ENCODE data around the gene LRIF1.
"Not testable (repeated sequence)": the region's sequence is repeated elsewhere in the genome, so short reads cannot be mapped to it uniquely, and the experiment has no call there.

Gene LRIF1, protein sequence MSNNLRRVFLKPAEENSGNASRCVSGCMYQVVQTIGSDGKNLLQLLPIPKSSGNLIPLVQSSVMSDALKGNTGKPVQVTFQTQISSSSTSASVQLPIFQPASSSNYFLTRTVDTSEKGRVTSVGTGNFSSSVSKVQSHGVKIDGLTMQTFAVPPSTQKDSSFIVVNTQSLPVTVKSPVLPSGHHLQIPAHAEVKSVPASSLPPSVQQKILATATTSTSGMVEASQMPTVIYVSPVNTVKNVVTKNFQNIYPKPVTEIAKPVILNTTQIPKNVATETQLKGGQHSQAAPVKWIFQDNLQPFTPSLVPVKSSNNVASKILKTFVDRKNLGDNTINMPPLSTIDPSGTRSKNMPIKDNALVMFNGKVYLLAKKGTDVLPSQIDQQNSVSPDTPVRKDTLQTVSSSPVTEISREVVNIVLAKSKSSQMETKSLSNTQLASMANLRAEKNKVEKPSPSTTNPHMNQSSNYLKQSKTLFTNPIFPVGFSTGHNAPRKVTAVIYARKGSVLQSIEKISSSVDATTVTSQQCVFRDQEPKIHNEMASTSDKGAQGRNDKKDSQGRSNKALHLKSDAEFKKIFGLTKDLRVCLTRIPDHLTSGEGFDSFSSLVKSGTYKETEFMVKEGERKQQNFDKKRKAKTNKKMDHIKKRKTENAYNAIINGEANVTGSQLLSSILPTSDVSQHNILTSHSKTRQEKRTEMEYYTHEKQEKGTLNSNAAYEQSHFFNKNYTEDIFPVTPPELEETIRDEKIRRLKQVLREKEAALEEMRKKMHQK

DNA sequence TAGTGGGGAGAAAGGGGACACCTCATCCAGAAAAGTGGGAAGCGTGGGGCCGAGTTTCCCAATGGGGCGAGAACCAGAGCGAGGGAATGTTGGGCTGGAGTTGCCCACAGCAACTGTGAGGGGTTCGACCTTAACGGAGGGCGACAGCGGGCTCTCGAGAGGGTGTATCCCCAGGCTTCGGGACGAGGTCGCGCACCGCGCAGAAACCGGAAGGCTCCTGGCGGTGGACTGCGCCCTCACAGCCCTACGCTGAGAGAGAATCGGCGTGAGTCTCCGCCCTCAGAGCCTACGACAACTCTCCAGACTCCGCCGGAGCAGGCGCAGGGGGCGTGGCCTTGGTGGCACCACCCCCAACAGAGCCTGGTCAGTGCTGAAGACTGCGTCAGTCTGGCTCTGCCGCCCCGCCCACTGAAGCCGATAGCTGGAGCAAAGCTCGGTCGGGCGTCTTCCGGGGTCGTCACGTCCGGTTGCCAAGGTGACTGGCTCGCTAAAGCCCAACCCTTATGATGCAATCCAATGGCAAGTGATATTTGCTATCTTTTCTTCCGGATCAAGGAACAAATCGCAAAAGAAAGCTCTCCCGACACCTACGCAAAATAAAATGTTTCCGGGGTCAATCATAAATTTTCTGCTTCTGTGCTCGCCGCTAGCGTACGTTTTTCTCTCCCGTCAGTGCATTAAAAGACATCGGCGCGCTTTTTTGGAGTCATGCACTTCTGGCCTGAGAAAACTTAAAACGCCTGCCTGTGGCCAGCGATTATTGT is at the start of gene LRIF1:
TSS of gene LRIF1 (minus strand) at position 232 of the 764 bp plus-strand sequence. CDS start 234 bp downstream, outside the sequence.
- Mint-ChIP-seq H3K36me3 (peaks cover 44% of the 10 kb centered on the region), H3K27me3 (peaks cover 21% of the 10 kb centered on the region), H3K27ac (peak within 1 kb of the TSS; percentile 99), H3K9me3 (peaks cover 30% of the 10 kb centered on the region), H3K4me1 (peaks cover 43% of the 10 kb centered on the region), H3K4me3 (peak within 1 kb of the TSS; percentile 82)
- CTCF ChIA-PET, result interaction anchor here (0.6 to 1.6 kb wide), 2 partner anchors 180 to 181 kb away, joined by 3 read pairs; no protein-coding TSS in a partner anchor
- peak; percentile 100 for DNase-seq

DNA sequence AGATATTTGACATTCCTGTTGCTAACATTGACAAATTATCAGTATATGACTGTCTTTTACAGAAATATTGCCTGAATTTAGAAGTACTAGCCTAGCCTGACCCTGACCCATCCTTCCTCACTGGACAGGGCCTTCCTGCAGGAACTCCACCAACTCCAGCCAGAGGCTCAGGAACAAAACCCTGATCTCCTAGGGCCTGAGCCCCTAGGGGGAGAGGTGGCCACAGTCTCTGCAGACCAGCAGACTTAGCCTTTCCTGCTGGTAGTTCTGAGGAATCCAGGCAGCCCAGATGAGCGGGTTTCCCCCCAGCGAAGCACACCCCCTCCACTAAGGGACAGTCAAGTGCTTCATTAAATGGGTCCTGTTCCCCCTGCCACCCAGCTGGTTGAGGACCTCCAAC is 44.3 kb upstream of the LRIF1 start:
- CTCF ChIA-PET, result interaction anchor here (1.3 kb wide), 1 partner anchor 22 kb away, joined by 4 read pairs; no protein-coding TSS in a partner anchor
- Mint-ChIP-seq H3K4me1 (no peaks in the 10 kb centered on the region), H3K27ac (no peak overlapping the region), H3K36me3 (peaks cover 1% of the 10 kb centered on the region), H3K4me3 (no peak overlapping the region), H3K9me3 (peaks cover 18% of the 10 kb centered on the region), H3K27me3 (peaks cover 27% of the 10 kb centered on the region)
- no peak for DNase-seq

DNA sequence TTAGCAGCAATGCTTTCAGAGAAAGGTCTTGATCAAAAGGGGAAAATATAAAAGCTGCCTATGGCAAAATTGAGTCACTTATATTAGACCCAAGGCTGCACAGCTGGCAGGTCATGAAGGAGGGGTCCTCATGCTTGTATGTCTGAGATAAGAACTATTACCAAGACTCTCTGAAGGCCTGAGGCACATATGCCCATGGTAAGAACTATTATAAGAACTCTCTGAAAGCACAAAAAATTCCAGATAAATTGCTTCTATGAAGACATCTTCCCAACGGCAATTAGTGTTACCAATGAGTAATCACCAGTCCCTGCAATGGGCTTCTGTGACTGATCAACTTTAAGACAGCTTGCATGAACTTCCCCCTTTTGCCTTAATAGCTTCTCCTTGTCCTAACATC is 42.8 kb upstream of the LRIF1 start:
- CTCF ChIA-PET, result no interaction called here
- Mint-ChIP-seq H3K9me3 (peaks cover 18% of the 10 kb centered on the region), H3K36me3 (peaks cover 2% of the 10 kb centered on the region), H3K4me3 (no peak overlapping the region), H3K27ac (no peak overlapping the region), H3K4me1 (no peaks in the 10 kb centered on the region), H3K27me3 (peaks cover 19% of the 10 kb centered on the region)
- no peak for DNase-seq

DNA sequence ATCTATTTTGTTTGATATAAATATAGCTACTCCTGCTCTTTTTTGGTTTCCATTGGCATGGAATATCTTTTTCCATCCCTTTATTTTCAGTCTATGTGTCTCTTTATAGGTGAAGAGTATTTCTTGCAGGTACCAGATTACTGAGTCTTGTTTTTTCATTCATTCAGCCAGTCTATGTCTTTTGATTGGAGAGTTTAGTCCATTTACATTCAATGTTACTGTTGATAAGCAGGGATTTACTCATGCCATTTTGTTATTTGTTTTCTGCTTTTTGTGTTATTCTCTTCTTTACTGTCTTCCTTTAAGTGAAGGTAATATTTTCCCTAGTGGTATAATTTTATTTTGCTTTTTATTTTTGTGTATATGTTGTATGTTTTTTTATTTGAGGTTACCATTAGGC is 35.9 kb upstream of the LRIF1 start:
- DNase-seq, H3K4me1 Mint-ChIP-seq, H3K36me3 Mint-ChIP-seq, H3K4me3 Mint-ChIP-seq, H3K27ac Mint-ChIP-seq: not testable (repeated sequence)
- H3K9me3 Mint-ChIP-seq, result peaks cover 15% of the 10 kb centered on the region
- peaks cover 38% of the 10 kb centered on the region for H3K27me3 Mint-ChIP-seq
- CTCF ChIA-PET, result interaction anchor here (1.1 kb wide), 1 partner anchor 33 kb away, joined by 3 read pairs; no protein-coding TSS in a partner anchor

DNA sequence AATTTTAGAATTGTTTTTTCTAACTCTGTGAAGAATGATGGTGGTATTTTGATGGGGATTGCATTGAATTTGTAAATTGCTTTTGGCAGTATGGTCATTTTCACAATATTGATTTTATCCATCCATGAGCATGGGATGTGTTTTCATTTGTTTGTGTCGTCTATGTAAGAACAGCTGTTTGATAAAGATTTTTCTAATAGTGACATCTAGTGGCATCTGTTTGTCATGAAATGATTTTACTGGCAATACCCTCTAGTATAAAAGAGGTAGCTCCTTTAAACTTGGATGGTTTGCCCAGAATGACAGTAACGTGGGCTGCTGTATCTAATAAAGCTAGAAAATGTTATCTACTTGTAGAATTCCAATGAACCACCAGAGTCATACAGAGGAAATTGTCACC is 28.6 kb upstream of the LRIF1 start:
- H3K27ac Mint-ChIP-seq, DNase-seq, H3K9me3 Mint-ChIP-seq, H3K36me3 Mint-ChIP-seq, H3K4me3 Mint-ChIP-seq, H3K4me1 Mint-ChIP-seq: not testable (repeated sequence)
- CTCF ChIA-PET, result interaction anchor here (0.6 to 3.3 kb wide), 24 partner anchors 8 to 497 kb away, joined by 3 to 14 read pairs (median 3); no protein-coding TSS in a partner anchor
- H3K27me3 Mint-ChIP-seq, result peaks cover 23% of the 10 kb centered on the region

DNA sequence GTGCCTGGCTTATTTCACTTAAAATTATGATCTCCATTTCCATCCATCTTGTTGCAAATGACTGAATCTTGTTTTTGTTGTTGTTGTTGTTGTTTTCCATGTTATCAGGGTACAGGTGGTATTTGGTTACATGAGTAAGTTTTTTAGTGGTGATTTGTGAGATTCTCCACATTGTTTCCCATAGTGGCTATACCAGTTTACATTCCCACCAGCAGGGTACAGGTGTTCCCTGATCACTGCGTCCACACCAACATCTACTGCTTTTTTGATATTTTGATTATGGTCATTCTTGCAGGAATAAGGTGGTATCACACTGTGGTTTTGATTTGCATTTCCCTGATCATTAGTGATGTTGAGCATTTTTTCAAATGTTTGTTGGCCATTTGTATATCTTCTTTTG is 27.6 kb upstream of the LRIF1 start:
- H3K36me3 Mint-ChIP-seq, result not testable (repeated sequence)
- CTCF ChIA-PET, result interaction anchor here (0.6 to 3.3 kb wide), 7 partner anchors 7 to 226 kb away, joined by 3 to 14 read pairs (median 5); no protein-coding TSS in a partner anchor

DNA sequence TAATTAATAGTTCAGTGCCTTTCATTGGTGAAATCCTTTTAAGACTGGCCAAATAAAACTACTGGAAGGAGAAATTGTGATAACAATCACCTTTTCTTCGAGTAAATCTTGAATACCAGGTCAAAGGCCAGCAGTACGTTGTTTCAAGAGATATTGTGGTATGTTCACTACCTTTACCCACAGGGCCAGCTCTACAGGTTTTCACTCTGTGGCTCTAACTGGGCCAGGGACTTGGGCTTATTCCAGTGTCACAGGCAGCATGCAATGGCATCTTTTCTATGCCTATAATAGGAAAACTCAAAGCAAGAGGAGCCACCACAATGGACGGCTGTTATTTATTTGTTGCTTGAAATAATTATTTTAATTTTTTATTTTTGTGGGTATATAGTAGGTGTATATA is 26.8 kb upstream of the LRIF1 start:
- no peak overlapping the region for H3K27ac Mint-ChIP-seq
- H3K27me3 Mint-ChIP-seq, result peaks cover 16% of the 10 kb centered on the region
- CTCF ChIA-PET, result interaction anchor here (1.3 to 3.3 kb wide), 2 partner anchors 204 to 210 kb away, joined by 4 to 14 read pairs; no protein-coding TSS in a partner anchor
- no peaks in the 10 kb centered on the region for H3K36me3 Mint-ChIP-seq
- no peaks in the 10 kb centered on the region for H3K9me3 Mint-ChIP-seq
- H3K4me1 Mint-ChIP-seq, result peaks cover 2% of the 10 kb centered on the region
- no peak overlapping the region for H3K4me3 Mint-ChIP-seq
- DNase-seq, result no peak

More for the DNA sequence above, 27.6 kb upstream of the LRIF1 start:
- H3K27me3 Mint-ChIP-seq, result peaks cover 19% of the 10 kb centered on the region
- DNase-seq, H3K27ac Mint-ChIP-seq, H3K9me3 Mint-ChIP-seq, H3K4me3 Mint-ChIP-seq, H3K4me1 Mint-ChIP-seq: not testable (repeated sequence)

DNA sequence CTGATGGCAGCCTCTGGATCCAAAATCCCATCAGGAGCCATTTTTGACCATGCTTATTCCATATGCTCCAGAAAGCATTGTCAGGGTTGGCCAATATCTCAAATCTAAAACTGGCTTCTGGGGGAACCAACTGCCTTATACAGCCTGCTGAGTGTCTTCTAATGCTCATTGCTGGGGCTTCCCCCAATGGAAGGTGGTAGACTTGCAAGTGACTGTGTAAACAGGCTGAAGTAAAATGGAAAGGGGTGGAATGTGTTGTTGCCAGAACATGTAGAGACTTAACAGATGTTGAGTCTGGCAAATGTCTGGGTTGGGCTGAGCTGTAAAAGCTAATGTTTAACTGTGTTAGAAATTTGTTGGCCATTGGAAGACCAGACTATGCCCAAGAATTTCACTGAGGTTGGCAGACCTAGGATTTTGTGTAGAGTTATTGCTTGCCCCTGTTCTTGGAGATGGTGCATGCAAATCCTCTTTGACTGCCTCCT is 22.7 kb upstream of the LRIF1 start:
- Mint-ChIP-seq H3K27ac (no peak overlapping the region), H3K4me3 (no peak overlapping the region), H3K36me3 (peaks cover 7% of the 10 kb centered on the region), H3K27me3 (peaks cover 4% of the 10 kb centered on the region), H3K4me1 (peaks cover 14% of the 10 kb centered on the region), H3K9me3 (peaks cover 15% of the 10 kb centered on the region)
- no peak for DNase-seq
- CTCF ChIA-PET, result interaction anchor here (0.7 kb wide), 1 partner anchor 266 kb away, joined by 3 read pairs; no protein-coding TSS in a partner anchor

DNA sequence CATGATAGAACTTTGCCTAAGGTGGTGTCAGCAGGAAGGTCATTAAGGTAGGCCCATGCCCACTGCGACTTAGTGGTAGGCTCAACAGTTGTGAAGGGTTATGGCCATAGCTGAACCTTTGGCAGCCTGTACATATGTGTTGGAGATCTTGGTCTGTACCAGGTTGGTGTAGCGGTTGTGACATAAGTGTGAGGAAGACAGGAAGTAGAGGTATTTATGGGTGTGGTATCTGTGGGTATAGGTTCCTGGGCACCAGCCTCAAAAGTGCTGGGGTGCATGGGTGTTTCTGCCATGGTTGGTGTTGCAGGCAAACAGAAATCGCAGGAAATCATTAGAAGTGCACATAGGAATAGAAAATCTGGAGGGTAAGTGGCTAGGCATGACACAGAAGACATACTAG is 18.6 kb upstream of the LRIF1 start:
- H3K27me3 Mint-ChIP-seq, result peaks cover 4% of the 10 kb centered on the region
- peaks cover 15% of the 10 kb centered on the region for H3K9me3 Mint-ChIP-seq
- CTCF ChIA-PET, result interaction anchor here (1.0 kb wide), 1 partner anchor 10 kb away, joined by 3 read pairs; no protein-coding TSS in a partner anchor
- no peak overlapping the region for H3K4me3 Mint-ChIP-seq
- DNase-seq, result no peak
- peaks cover 14% of the 10 kb centered on the region for H3K4me1 Mint-ChIP-seq
- no peak overlapping the region for H3K27ac Mint-ChIP-seq
- peaks cover 7% of the 10 kb centered on the region for H3K36me3 Mint-ChIP-seq

DNA sequence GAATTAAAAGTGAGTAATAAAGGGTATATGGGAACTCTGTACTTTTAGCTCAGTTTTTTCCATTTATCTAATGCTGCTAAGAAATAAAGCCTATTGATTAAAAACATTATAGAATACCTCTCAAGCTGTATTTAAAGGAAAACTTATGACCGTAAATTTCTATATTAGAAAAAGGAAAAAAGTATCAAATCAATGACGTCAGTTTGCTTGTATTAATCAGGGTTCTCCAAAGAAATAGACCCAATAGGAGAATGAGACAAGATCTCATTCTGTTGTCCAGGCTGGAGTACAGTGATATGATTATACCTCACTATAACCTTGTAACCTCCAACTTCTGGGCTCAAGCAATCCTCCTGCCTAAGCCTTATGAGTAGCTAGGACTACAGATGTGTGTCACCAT is 15.4 kb upstream of the LRIF1 start:
- CTCF ChIA-PET, result interaction anchor here (1.0 to 1.8 kb wide), 2 partner anchors 13 to 483 kb away, joined by 3 read pairs; no protein-coding TSS in a partner anchor
- Mint-ChIP-seq H3K27ac (no peak overlapping the region), H3K4me3 (no peak overlapping the region), H3K9me3 (peaks cover 22% of the 10 kb centered on the region), H3K27me3 (peaks cover 11% of the 10 kb centered on the region), H3K36me3 (peaks cover 7% of the 10 kb centered on the region), H3K4me1 (peaks cover 14% of the 10 kb centered on the region)
- DNase-seq, result no peak

DNA sequence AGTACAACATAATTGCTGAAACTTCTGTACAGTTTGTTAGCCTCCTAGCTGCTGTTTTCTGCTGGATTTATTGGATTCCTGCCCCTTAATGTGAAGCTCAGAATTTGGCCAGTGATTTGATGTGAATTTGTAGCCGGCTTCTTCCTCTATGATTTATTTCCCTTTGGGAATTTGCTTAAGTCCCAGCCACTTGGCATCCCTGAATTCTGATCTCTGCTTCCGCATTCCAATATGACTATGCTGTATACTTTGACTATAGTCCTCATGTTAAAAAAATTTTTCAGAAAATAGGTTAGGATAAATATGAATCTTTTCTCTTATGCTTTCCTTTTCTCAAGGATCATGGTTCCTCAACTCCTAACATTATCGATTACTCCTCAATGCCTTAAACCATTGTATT is 12.4 kb upstream of the LRIF1 start:
- no peak overlapping the region for H3K27ac Mint-ChIP-seq
- no peaks in the 10 kb centered on the region for H3K36me3 Mint-ChIP-seq
- no peak for DNase-seq
- H3K4me3 Mint-ChIP-seq, result no peak overlapping the region
- CTCF ChIA-PET, result no interaction called here
- H3K27me3 Mint-ChIP-seq, result peaks cover 26% of the 10 kb centered on the region
- no peaks in the 10 kb centered on the region for H3K4me1 Mint-ChIP-seq
- peaks cover 8% of the 10 kb centered on the region for H3K9me3 Mint-ChIP-seq

DNA sequence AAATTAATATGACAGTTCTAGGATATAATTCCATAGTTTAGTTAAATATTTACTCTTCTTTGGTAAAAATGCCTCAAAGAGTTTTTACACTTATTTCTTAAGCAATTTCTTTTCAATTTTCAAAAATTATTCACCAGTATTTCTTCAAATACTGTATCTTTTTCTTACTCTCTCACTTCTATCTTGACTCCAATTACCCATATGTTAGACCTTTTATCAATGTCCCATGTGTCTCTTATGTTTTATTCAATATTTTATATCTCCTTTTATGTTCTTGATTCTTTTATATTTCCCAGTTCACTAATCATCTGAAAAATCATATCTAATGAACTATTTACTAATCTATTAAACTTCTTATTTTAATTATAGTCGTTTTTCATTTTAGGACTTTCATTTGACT is 11.5 kb upstream of the LRIF1 start:
- H3K36me3 Mint-ChIP-seq, result no peaks in the 10 kb centered on the region
- no peak overlapping the region for H3K4me3 Mint-ChIP-seq
- peaks cover 26% of the 10 kb centered on the region for H3K27me3 Mint-ChIP-seq
- peaks cover 9% of the 10 kb centered on the region for H3K9me3 Mint-ChIP-seq
- H3K4me1 Mint-ChIP-seq, result no peaks in the 10 kb centered on the region
- DNase-seq, result no peak
- CTCF ChIA-PET, result no interaction called here
- H3K27ac Mint-ChIP-seq, result no peak overlapping the region

DNA sequence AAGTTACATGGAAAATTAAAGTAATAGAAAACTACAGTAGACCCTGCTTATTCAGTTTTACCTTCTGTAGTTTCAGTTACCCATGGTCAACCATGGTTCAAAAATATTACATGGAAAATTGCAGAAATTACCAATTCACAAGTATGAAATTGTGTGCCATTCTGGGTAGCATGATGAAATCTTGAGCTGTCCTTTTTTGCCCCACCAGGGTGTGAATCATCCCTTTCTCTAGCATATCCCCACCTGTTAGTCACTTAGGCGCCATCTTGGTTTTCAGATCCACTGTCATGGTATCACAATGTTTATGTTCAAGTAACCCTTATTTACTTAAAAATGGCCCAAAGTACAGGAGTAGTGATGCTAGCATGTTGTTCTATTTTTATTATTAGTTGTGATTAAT is 3.5 kb upstream of the LRIF1 start:
- no peak for DNase-seq
- Mint-ChIP-seq H3K27ac (no peak overlapping the region), H3K36me3 (peaks cover 24% of the 10 kb centered on the region), H3K4me3 (no peak overlapping the region), H3K9me3 (peaks cover 21% of the 10 kb centered on the region), H3K27me3 (peaks cover 33% of the 10 kb centered on the region), H3K4me1 (peaks cover 25% of the 10 kb centered on the region)
- CTCF ChIA-PET, result no interaction called here

Data from activated naive CD4-positive, alpha-beta T cell treated with anti-CD3 and anti-CD28 coated beads, Interleukin-2, amount 10 ng/mL, durations not matched to agents 7 days and 5 days (primary cell).